HG03139 (cell line): ENCODE measurements around the gene LTN1.

Source experiments
- ATAC-seq: cut with Tn5 transposase; IDR thresholded peaks from one replicate; pipeline ENCODE4 v1.9.1; 2021; ENCODE audit not compliant: unreplicated experiment

LTN1 gene

DNA sequence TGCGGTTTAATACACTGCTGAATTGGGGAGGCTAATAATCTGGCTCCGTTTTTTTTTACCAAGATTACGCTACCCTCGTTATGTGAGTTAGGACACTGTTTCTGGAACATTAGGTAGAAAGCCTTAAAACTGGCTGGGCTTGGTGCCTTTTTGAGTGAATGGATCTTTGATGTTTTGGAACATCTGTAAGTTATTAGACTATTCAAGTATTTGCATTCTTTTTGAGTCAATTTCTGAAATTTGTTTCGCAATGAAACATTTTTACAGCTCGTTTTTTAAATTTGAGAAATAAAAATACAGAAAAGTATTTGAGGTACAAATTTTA is 106.9 kb downstream of the LTN1 start:
- ATAC-seq: no peak

DNA sequence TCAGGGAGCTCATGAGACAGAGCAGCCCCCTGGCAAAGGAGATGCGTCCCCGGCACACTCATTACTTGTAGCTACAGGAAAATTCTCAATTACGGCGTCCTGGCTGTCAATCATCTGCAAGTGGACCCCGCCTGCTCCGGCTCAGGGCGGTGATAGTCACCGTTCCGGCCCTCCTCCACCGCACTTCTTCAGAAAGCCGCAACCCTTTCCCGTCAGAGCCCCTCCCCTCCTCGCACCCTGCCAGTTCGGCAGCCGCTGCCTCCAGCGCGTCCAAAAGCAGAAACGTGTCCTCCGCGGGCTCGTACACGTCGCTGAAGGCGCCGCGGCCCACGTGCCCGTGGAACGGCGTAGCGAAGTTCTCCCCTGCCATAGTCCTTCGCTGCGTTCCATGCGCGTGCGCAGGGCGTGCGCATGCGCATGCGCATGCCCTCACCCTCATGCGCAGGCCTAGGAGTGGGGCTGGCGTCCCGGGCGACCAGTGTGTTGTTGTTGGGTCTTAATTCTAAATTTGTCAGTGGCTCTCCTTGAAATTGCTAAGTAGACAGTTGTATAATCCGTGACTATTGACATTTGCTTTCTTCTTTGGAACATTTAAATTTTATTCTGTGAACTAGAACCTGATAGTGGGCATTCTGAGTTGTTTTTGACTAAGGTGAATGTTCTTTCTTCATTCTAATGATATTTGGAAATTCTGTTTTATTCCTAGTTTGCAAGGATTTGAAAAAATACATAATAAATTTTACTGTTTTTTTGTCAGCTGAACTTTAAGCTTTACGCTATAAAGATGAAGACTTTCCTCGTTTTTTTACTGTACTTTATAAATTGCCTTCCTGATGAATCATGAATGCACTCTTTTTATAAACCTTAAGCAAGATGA is 107.5 kb downstream of the LTN1 start:
- peak; percentile 95 for ATAC-seq

DNA sequence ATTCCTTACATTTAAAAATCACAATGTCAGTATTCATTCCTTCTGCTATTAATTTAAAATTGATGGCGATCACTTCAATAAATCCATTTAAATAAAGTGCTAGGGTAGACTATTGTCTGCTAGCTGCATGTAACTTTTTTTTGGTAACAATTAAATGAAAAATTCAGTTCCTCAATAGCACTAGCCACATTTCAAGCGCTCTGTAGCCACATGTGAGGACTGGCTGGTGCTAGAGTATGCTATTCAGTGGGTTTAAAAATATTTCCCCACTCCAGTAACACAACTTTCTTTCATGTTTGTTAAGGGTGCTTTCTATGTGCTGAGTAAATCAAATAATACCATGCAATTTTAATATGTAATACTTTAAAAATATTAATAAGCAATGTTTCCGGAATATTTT is 108.2 kb downstream of the LTN1 start:
- ATAC-seq: no peak

DNA sequence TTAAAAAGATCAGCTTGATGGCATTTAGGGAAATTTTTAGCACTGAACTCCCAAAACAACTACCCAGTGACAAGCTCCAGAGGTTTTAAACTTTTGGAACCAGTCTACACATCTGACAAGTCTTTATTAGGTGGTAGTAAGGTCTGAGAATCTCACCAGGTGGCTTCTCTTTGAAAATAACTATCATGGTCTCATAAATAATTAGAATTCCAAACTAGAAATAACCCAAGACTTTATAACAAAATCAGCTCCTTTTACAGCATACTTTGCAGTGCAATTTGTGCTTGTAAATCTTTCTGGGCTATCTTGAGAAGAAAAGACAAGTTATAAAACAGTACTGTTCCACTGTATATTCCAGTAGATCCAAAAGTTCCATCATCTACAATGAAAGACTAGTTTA is 108.7 kb downstream of the LTN1 start:
- no peak for ATAC-seq

DNA sequence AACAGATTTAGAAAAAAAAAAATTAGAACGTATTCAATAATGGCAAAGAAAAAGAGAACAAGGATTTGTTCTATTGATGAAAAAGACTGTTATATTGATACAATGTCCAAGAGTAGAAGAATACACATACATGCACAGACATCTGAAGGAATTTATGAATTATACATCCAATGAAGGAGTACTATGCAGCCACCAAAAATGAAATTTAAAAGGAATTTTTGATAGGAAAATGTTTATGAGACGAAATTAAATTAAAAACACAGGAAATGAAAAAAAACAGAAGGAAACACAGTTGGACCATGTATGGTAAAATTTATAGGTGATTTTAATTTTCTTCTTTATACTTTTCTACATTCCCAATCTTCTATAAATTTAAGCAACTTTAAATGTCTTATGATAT is 110.3 kb downstream of the LTN1 start:
- no peak for ATAC-seq
